HUES48 (cell line): ENCODE results near the gene KRT86.
"Not testable (repeated sequence)": the region's sequence is repeated elsewhere in the genome, so short reads cannot be mapped to it uniquely, and the experiment has no call there.

Experiments
- H3K27ac ChIP-seq: one replicate; pipeline ENCODE4 v1.7.0; 2013; ENCODE audit warnings: low read depth, low read length, inconsistent platforms
- H3K27me3 ChIP-seq: 2 replicates; pipeline ENCODE4 v1.6.1; 2013; ENCODE audit warnings: mild to moderate bottlenecking, low read length; ENCODE audit not compliant: control insufficient read depth, insufficient read depth
- H3K36me3 ChIP-seq: 2 replicates; pipeline ENCODE4 v1.6.1; 2013; ENCODE audit warnings: low read length; ENCODE audit not compliant: control insufficient read depth, insufficient read depth
- H3K4me1 ChIP-seq: 2 replicates; pipeline ENCODE4 v1.6.1; 2013; ENCODE audit warnings: mild to moderate bottlenecking, low read length; ENCODE audit not compliant: control insufficient read depth, insufficient read depth
- H3K4me3 ChIP-seq: 2 replicates; pipeline ENCODE4 v1.5.1; 2013; ENCODE audit warnings: mild to moderate bottlenecking, low read depth, low read length
- H3K9ac ChIP-seq: 2 replicates; pipeline ENCODE4 v1.6.1; 2013; ENCODE audit warnings: mild to moderate bottlenecking, low read depth, low read length, moderate library complexity
- H3K9me3 ChIP-seq: 2 replicates; pipeline ENCODE4 v1.6.1; 2013; ENCODE audit warnings: low read length; ENCODE audit not compliant: control insufficient read depth, insufficient read depth

KRT86 gene

GRCh38 chr12:52313926-52314325 is 39.5 kb downstream of the KRT86 start:
- Histone ChIP-seq H3K36me3 (no peaks in the 10 kb centered on the region), H3K4me3 (no peak overlapping the region), H3K4me1 (peaks cover 3% of the 10 kb centered on the region), H3K9me3 (no peaks in the 10 kb centered on the region), H3K9ac (no peak overlapping the region), H3K27me3 (peaks cover 22% of the 10 kb centered on the region), H3K27ac (no peak overlapping the region)

DNA sequence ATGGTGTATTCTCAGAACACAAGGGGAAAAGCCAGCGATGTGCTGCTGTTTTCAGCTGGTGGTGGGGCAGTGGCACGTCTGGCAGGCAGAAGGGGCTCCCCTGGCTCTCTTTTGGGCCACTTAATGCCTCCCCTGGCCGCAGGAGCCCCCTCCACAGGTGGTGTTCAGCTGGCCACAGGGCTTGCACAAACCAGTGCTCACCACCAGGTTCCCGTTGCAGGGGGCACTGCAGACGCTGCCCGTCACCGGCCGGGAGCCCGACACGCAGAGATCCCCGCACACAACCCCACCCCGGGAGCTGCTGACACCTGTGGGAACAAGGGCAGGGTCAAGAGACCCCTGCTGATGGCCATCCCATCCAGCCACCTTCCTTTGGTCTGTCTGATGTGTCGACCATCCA is 40.1 kb downstream of the KRT86 start:
- no peaks in the 10 kb centered on the region for H3K36me3 ChIP-seq
- no peak overlapping the region for H3K4me3 ChIP-seq
- H3K9ac ChIP-seq = no peak overlapping the region
- H3K9me3 ChIP-seq = no peaks in the 10 kb centered on the region
- H3K27ac ChIP-seq = no peak overlapping the region
- H3K4me1 ChIP-seq = no peaks in the 10 kb centered on the region
- peaks cover 16% of the 10 kb centered on the region for H3K27me3 ChIP-seq

DNA sequence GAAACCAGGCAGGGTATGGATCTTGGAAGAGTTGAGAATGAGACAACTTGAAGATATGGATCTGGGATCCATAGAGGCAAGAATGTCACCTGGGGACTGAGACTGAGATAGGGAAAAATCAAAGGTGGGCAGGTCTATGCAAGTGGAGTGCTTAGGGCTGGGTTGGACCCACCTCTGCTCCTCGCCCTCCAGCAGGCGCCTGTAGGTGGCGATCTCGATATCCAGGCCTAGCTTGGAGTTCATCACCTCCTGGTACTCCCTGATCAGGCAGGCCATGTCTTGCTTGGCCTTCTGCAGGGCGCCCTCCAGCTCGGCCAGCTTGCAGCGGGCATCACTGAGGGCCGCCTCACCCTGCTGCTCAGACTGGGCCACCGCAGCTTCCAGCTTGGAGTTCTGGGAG is 41.3 kb downstream of the KRT86 start:
- not testable (repeated sequence) for H3K4me1 ChIP-seq, H3K27ac ChIP-seq

GRCh38 chr12:52316290-52316689 is 41.8 kb downstream of the KRT86 start:
- Histone ChIP-seq H3K36me3 (no peaks in the 10 kb centered on the region), H3K4me1 (no peaks in the 10 kb centered on the region), H3K27me3 (peaks cover 2% of the 10 kb centered on the region; the same call in 1 of the 2 replicates), H3K9me3 (no peaks in the 10 kb centered on the region), H3K27ac (no peak overlapping the region), H3K4me3 (no peak overlapping the region), H3K9ac (no peak overlapping the region)

More for the DNA sequence above, 41.3 kb downstream of the KRT86 start:
- not testable (repeated sequence) for H3K9me3 ChIP-seq, H3K9ac ChIP-seq, H3K4me3 ChIP-seq, H3K36me3 ChIP-seq, H3K27me3 ChIP-seq

DNA sequence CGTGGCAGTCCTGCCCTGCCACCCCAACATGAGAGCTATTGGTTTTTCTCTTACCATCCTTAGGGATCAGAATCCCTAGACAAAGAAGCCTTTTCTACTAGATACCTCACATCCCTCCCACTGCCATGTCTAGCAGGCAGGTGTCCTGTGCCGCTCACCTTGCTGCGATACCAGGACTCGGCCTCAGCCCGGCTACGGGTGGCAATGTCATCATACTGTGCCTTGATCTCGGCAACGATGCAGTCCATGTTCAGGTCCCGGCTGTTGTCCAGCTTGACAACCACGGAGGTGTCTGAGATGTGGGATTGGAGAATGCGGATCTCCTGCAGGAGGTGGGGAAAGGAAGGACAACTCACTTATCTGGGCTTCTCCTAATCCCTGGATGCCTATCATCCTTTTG is 42.3 kb downstream of the KRT86 start:
- Histone ChIP-seq H3K4me1 (no peaks in the 10 kb centered on the region), H3K4me3 (no peak overlapping the region), H3K9me3 (no peaks in the 10 kb centered on the region), H3K36me3 (no peaks in the 10 kb centered on the region), H3K27me3 (0 out of 2 replicates have a peak, but pooled peaks cover under 1% of the 10 kb centered on the region), H3K27ac (no peak overlapping the region), H3K9ac (no peak overlapping the region)

GRCh38 chr12:52317468-52318052 is 43.1 kb downstream of the KRT86 start:
- Histone ChIP-seq H3K4me3 (no peak overlapping the region), H3K36me3 (no peaks in the 10 kb centered on the region), H3K4me1 (no peaks in the 10 kb centered on the region), H3K27me3 (no peaks in the 10 kb centered on the region), H3K9me3 (no peaks in the 10 kb centered on the region), H3K27ac (no peak overlapping the region), H3K9ac (no peak overlapping the region)

GRCh38 chr12:52318241-52318990 is 44.0 kb downstream of the KRT86 start:
- no peak overlapping the region for H3K9ac ChIP-seq
- no peaks in the 10 kb centered on the region for H3K9me3 ChIP-seq
- no peaks in the 10 kb centered on the region for H3K36me3 ChIP-seq
- H3K4me3 ChIP-seq = no peak overlapping the region
- no peaks in the 10 kb centered on the region for H3K27me3 ChIP-seq
- H3K27ac ChIP-seq = no peak overlapping the region
- no peaks in the 10 kb centered on the region for H3K4me1 ChIP-seq

DNA sequence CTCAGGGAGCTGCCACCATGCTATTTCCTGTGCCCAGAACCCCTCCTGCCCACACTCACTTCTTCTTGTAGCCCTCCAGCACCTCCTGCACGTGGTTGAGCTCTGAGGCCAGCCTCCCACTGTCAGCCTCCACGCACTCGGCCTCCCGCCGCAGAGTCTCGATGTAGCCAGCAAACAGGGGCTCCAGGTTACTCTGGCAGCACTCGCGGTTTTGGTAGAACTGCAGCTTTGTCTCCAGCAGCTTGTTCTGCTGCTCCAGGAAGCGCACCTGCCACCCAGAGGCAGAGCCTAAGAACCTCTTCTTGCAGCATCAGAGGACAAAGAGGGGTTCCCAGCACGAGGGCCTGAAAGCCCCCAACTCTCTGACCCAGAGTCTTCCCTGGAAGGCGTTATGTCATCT is 44.7 kb downstream of the KRT86 start:
- Histone ChIP-seq H3K27me3 (no peaks in the 10 kb centered on the region; the same call in 1 of the 2 replicates), H3K9ac (no peak overlapping the region), H3K4me1 (no peaks in the 10 kb centered on the region), H3K36me3 (no peaks in the 10 kb centered on the region), H3K4me3 (no peak overlapping the region), H3K27ac (no peak overlapping the region), H3K9me3 (no peaks in the 10 kb centered on the region)

- H3K27ac ChIP-seq = no peak within 1 kb of the TSS
- no peak within 1 kb of the TSS for H3K9ac ChIP-seq
- H3K4me3 ChIP-seq = no peak within 1 kb of the TSS
- no peaks in the 10 kb centered on the region for H3K36me3 ChIP-seq
- no peaks in the 10 kb centered on the region; the same call in 1 of the 2 replicates for H3K27me3 ChIP-seq
- H3K9me3 ChIP-seq = no peaks in the 10 kb centered on the region
- no peaks in the 10 kb centered on the region for H3K4me1 ChIP-seq
Observed at GRCh38 chr12:52320784-52321400, 46.4 kb downstream of the KRT86 start, which contains the start of gene KRT83. Gene KRT83, minus strand, starts transcription at chr12:52321398. Its CDS starts 63 bp downstream, at chr12:52321335.

GRCh38 chr12:52321418-52321817 is 47.0 kb downstream of the KRT86 start:
- Histone ChIP-seq H3K27me3 (no peaks in the 10 kb centered on the region; the same call in 1 of the 2 replicates), H3K27ac (no peak overlapping the region), H3K4me1 (no peaks in the 10 kb centered on the region)

GRCh38 chr12:52322069-52322468 is 47.6 kb downstream of the KRT86 start:
- no peaks in the 10 kb centered on the region for H3K4me1 ChIP-seq
- H3K36me3 ChIP-seq = no peaks in the 10 kb centered on the region
- no peak overlapping the region for H3K27ac ChIP-seq
- H3K9me3 ChIP-seq = no peaks in the 10 kb centered on the region
- H3K27me3 ChIP-seq = no peaks in the 10 kb centered on the region; the same call in 1 of the 2 replicates
- H3K9ac ChIP-seq = no peak overlapping the region
- H3K4me3 ChIP-seq = no peak overlapping the region

More at GRCh38 chr12:52321418-52321817, 47.0 kb downstream of the KRT86 start:
- no peak overlapping the region for H3K9ac ChIP-seq
- H3K9me3 ChIP-seq = no peaks in the 10 kb centered on the region
- H3K36me3 ChIP-seq = no peaks in the 10 kb centered on the region
- no peak overlapping the region for H3K4me3 ChIP-seq
